Erythroblast (primary cell): ENCODE data around the gene RPL10.
A peak's percentile ranks its signal among the peaks of the same experiment; 100 is the strongest.

Experiments used
- GATA1 ChIP-seq: IDR thresholded peaks from 2 replicates; pipeline ENCODE4 v1.6.1; 2011; ENCODE audit warnings: low read depth, mild to moderate bottlenecking, control low read depth, low read length, moderate library complexity
- POLR2A ChIP-seq: IDR thresholded peaks from 2 replicates; pipeline ENCODE4 v1.6.1; 2011; ENCODE audit warnings: mild to moderate bottlenecking, low read length

DNA sequence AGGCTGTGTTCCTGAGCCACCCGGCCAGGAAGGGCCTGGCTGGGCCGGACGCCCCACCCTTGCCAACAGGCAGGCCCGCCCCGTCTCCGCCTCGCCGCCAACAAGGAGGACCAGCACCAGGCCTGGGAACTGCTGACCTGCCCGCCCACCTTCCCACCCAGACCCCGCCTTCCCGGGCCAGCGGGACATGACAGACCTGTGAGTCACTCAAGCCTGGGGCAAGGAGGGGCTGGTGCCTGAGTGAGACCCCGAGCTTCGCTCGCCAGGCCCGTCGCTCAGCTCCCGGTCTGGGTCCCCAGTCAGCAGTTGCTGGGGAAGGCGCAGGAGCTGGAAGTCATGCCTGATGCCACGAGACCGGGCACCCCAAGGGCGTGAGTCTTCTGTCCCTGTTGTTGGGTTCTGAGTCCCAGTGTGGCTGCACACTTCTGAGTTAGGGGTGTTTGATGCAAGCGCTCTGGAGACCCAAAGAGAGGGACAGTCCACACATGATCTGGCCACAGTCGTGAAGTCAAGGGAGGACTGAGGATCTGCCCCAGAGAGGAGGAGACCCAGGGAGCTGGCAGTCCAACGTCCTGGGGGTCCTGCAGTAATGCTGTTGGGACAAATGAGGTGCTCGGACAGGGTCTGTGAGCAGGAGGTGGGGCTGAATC, 11.2 kb downstream of the RPL10 start, which contains the start of gene DNASE1L1:
- peak; percentile 16 for TF ChIP-seq POLR2A
- TF ChIP-seq GATA1 = no peak
